Activated naive CD4-positive, alpha-beta T cell treated with Interleukin-2 at 50 U/mL for 16 hours (primary cell): ENCODE measurements around the gene AIPL1.

Source experiments
- DNase-seq: peaks from one replicate; pipeline ENCODE4 v3.0.0-alpha.2; 2020

The AIPL1 gene

GRCh38 chr17:6413065-6413464 is 21.9 kb downstream of the AIPL1 start:
- no peak for DNase-seq

GRCh38 chr17:6408735-6409134 is 26.2 kb downstream of the AIPL1 start:
- no peak for DNase-seq

GRCh38 chr17:6408276-6408675 is 26.6 kb downstream of the AIPL1 start:
- DNase-seq, result no peak

- no peak for DNase-seq
These were observed 32.7 kb downstream of the AIPL1 start for GRCh38 chr17:6402258-6402657.

GRCh38 chr17:6398955-6399354 is 36.0 kb downstream of the AIPL1 start:
- DNase-seq, result no peak

GRCh38 chr17:6394055-6394606 is 40.8 kb downstream of the AIPL1 start:
- no peak for DNase-seq

GRCh38 chr17:6393351-6393952 is 41.5 kb downstream of the AIPL1 start:
- DNase-seq, result no peak

GRCh38 chr17:6392609-6393350 is 42.1 kb downstream of the AIPL1 start:
- no peak for DNase-seq

- no peak for DNase-seq
These were observed 46.5 kb downstream of the AIPL1 start for GRCh38 chr17:6388416-6388815.

GRCh38 chr17:6387858-6388257 is 47.1 kb downstream of the AIPL1 start:
- DNase-seq, result no peak

- no peak for DNase-seq
These were observed 47.5 kb downstream of the AIPL1 start for GRCh38 chr17:6387442-6387841.

GRCh38 chr17:6386041-6386630 is 48.8 kb downstream of the AIPL1 start:
- DNase-seq, result no peak

- no peak for DNase-seq
These were observed 50.4 kb downstream of the AIPL1 start for GRCh38 chr17:6384481-6384880.

- DNase-seq, result no peak
These were observed 53.1 kb downstream of the AIPL1 start for GRCh38 chr17:6381526-6382465.

- DNase-seq, result no peak
These were observed 53.9 kb downstream of the AIPL1 start for GRCh38 chr17:6380915-6381438.

GRCh38 chr17:6377906-6378305 is 57.0 kb downstream of the AIPL1 start:
- DNase-seq, result no peak

- DNase-seq, result no peak
These were observed 58.0 kb downstream of the AIPL1 start for GRCh38 chr17:6376931-6377361.

GRCh38 chr17:6374761-6375312 is 60.1 kb downstream of the AIPL1 start:
- peak; percentile 70 for DNase-seq

- DNase-seq, result no peak
These were observed 60.6 kb downstream of the AIPL1 start for GRCh38 chr17:6374271-6374691.
